GM21423 (cell line): Measurements from ENCODE around the gene ARHGEF26.
"Not testable (repeated sequence)": the region's sequence is repeated elsewhere in the genome, so short reads cannot be mapped to it uniquely, and the experiment has no call there.

ENCODE experiments used
- ATAC-seq: cut with Tn5 transposase; IDR thresholded peaks from one replicate; pipeline ENCODE4 v1.9.1; 2021; ENCODE audit warnings: mild to moderate bottlenecking, moderate library complexity; ENCODE audit not compliant: unreplicated experiment

Gene ARHGEF26

GRCh38 chr3:154120961-154121700 is at the start of gene ARHGEF26:
Gene ARHGEF26 (plus strand): TSS chr3:154121390. CDS start chr3:154121993, 603 bp downstream.
- ATAC-seq: peak; percentile 75

GRCh38 chr3:154074966-154075365 is 46.2 kb upstream of the ARHGEF26 start:
- ATAC-seq: no peak

GRCh38 chr3:154078672-154079071 is 42.5 kb upstream of the ARHGEF26 start:
- no peak for ATAC-seq

GRCh38 chr3:154081305-154081704 is 39.9 kb upstream of the ARHGEF26 start:
- no peak for ATAC-seq

GRCh38 chr3:154085071-154085470 is 36.1 kb upstream of the ARHGEF26 start:
- ATAC-seq: no peak

- no peak for ATAC-seq
These were observed 35.4 kb upstream of the ARHGEF26 start for GRCh38 chr3:154085799-154086198.

- no peak for ATAC-seq
These were observed 34.9 kb upstream of the ARHGEF26 start for GRCh38 chr3:154086286-154086685.

GRCh38 chr3:154087756-154088480 is 33.3 kb upstream of the ARHGEF26 start:
- ATAC-seq: not testable (repeated sequence)

GRCh38 chr3:154089421-154090420 is 31.5 kb upstream of the ARHGEF26 start:
- ATAC-seq: no peak

- no peak for ATAC-seq
These were observed 27.1 kb upstream of the ARHGEF26 start for GRCh38 chr3:154094051-154094450.

GRCh38 chr3:154095832-154096421 is 25.3 kb upstream of the ARHGEF26 start:
- no peak for ATAC-seq

GRCh38 chr3:154098376-154098775 is 22.8 kb upstream of the ARHGEF26 start:
- ATAC-seq: no peak

- ATAC-seq: no peak
These were observed 20.6 kb upstream of the ARHGEF26 start for GRCh38 chr3:154100556-154100955.

- no peak for ATAC-seq
These were observed 19.9 kb upstream of the ARHGEF26 start for GRCh38 chr3:154101250-154101649.

GRCh38 chr3:154102225-154102624 is 19.0 kb upstream of the ARHGEF26 start:
- ATAC-seq: no peak

- ATAC-seq: no peak
These were observed 15.8 kb upstream of the ARHGEF26 start for GRCh38 chr3:154105218-154105975.

- ATAC-seq: no peak
These were observed 9.7 kb upstream of the ARHGEF26 start for GRCh38 chr3:154111365-154111935.

- no peak for ATAC-seq
These were observed 8.9 kb upstream of the ARHGEF26 start for GRCh38 chr3:154112146-154112852.

- no peak for ATAC-seq
These were observed 7.6 kb upstream of the ARHGEF26 start for GRCh38 chr3:154113609-154114008.
